ENCODE results near the gene SYNGR1. TPM values are rescaled to one million over a fixed set of nuclear protein-coding genes. Genes with fewer than 3 reads are reported as not detected.
"Not testable (repeated sequence)": the region's sequence is repeated elsewhere in the genome, so short reads cannot be mapped to it uniquely, and the experiment has no call there.

Gene SYNGR1
- total RNA-seq, 1 donor from 2014 or later: 2.2 TPM

DNA sequence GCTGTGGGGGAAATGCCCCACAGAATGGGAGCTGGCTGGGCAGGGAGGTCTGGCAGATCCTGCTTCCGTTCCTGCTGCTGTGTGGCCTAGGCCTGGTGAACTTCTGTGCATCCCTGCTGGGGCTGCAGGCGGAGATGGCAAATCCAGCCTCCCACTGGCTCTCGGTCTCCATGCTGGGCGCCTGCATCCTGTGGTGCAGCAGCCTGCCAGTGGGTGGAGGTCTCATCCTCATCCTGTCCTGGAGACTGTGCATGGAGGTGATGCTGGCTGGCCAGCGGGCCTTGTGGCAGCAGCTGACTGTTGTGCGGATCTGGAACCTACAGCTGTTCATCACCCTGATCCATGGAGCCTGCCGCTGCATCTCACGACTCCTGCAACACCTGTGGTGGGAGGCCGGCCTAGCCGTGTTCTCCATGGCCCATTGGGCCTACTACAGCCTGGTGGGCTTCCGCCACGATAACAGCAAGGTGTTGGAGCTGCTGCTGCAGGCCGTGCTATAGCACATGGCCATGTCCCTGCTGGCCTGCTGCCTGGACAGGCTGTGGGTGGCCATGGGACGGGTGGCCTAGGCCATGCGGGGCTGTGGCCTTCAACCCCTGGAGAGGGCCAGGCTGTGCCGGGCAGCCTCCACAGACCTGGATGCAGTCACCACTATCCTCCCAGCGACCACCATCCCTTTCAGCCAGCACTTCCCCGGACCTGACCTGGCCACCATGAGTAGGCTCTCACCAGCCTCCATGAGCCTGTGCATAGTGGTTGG is 21.6 kb upstream of the SYNGR1 start:
- H3K27me3 ChIP-seq: no peaks in the 10 kb centered on the region
- no peaks in the 10 kb centered on the region for H3K36me3 ChIP-seq
- no peaks in the 10 kb centered on the region for H3K4me1 ChIP-seq
- no peak overlapping the region for H3K4me3 ChIP-seq
- no peak overlapping the region for H3K27ac ChIP-seq
- no peaks in the 10 kb centered on the region for H3K9me3 ChIP-seq
- TF ChIP-seq, protein P1, sequence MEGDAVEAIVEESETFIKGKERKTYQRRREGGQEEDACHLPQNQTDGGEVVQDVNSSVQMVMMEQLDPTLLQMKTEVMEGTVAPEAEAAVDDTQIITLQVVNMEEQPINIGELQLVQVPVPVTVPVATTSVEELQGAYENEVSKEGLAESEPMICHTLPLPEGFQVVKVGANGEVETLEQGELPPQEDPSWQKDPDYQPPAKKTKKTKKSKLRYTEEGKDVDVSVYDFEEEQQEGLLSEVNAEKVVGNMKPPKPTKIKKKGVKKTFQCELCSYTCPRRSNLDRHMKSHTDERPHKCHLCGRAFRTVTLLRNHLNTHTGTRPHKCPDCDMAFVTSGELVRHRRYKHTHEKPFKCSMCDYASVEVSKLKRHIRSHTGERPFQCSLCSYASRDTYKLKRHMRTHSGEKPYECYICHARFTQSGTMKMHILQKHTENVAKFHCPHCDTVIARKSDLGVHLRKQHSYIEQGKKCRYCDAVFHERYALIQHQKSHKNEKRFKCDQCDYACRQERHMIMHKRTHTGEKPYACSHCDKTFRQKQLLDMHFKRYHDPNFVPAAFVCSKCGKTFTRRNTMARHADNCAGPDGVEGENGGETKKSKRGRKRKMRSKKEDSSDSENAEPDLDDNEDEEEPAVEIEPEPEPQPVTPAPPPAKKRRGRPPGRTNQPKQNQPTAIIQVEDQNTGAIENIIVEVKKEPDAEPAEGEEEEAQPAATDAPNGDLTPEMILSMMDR (IDR thresholded peaks at IDR 0.05): no peak
- intact Hi-C loops (cut with DNase I): no loop called here
- DNase-seq (ENCODE audit: low spot score in 2 of 2): no peak

- intact Hi-C loops (cut with DNase I); DNase-seq (ENCODE audit: low spot score in 2 of 2); H3K4me1 ChIP-seq; H3K36me3 ChIP-seq; H3K4me3 ChIP-seq; H3K27me3 ChIP-seq; H3K27ac ChIP-seq; H3K9me3 ChIP-seq: not testable (repeated sequence)
Measured at GRCh38 chr22:39330553-39330952, 19.2 kb upstream of the SYNGR1 start.

DNA sequence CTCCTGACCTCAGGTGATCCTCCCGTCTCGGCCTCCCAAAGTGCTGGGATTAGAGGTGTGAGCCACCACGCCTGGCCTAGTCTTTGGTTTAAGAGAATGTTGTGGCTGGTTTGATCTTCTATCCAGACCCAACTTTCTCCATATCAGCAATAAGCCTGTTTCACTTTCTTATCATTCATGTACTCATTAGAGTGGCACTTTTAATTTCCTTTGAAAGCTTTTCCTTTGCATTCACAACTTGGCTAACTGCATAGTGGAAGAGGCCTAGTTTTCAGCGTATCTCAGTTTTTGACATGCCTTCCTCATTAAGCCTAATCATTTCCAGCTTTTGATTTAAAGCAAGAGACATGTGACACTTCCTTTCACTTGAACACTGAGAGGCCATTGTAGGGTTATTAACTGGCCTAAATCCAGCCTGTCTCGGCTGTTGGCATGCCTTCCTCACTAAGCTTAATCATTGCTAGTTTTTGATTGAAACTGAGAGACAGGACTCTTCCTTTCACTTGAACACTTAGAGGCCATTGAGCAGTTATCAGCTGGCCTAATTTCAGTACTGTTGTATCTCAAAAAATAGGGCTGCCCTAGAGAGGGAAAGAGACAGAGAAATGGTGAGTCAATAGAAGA is 17.2 kb upstream of the SYNGR1 start:
- Histone ChIP-seq H3K4me1 (no peaks in the 10 kb centered on the region), H3K36me3 (no peaks in the 10 kb centered on the region), H3K27ac (no peak overlapping the region), H3K27me3 (no peaks in the 10 kb centered on the region), H3K4me3 (no peak overlapping the region), H3K9me3 (no peaks in the 10 kb centered on the region)
- intact Hi-C loops (cut with DNase I): no loop called here
- DNase-seq (ENCODE audit: low spot score in 2 of 2): no peak
- TF ChIP-seq, protein P1 (IDR thresholded peaks at IDR 0.05): no peak

GRCh38 chr22:39336411-39336810 is 13.4 kb upstream of the SYNGR1 start:
- no peaks in the 10 kb centered on the region for H3K9me3 ChIP-seq
- no peak overlapping the region for H3K27ac ChIP-seq
- no peak overlapping the region for H3K4me3 ChIP-seq
- no peak for DNase-seq (ENCODE audit: low spot score in 2 of 2)
- intact Hi-C loops (cut with DNase I): no loop called here
- H3K27me3 ChIP-seq: no peaks in the 10 kb centered on the region
- H3K4me1 ChIP-seq: no peaks in the 10 kb centered on the region
- TF ChIP-seq, protein P1 (IDR thresholded peaks at IDR 0.05): no peak
- no peaks in the 10 kb centered on the region for H3K36me3 ChIP-seq

DNA sequence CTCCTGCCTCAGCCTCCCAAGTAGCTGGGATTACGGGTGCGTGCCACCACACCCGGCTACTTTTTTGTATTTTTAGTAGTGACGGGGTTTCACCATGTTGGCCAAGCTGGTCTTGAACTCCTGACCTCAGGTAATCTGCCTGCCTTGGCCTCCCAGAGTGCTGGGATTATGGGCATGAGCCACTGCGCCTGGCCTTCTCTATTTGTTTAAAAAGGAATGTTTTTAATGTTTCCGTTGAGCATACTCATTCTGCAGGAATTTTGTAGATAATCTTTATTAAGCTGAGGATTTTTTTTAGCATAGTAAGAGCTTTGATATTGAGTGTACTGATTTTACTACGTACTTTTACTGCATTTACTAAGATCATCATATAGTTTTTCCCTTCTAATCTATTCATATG is 10.0 kb upstream of the SYNGR1 start:
- H3K27ac ChIP-seq; intact Hi-C loops (cut with DNase I); H3K4me1 ChIP-seq; DNase-seq (ENCODE audit: low spot score in 2 of 2); H3K9me3 ChIP-seq; H3K4me3 ChIP-seq; H3K36me3 ChIP-seq; H3K27me3 ChIP-seq: not testable (repeated sequence)

GRCh38 chr22:39341179-39341578 is 8.6 kb upstream of the SYNGR1 start:
- Histone ChIP-seq H3K36me3 (no peaks in the 10 kb centered on the region), H3K4me1 (no peaks in the 10 kb centered on the region), H3K27me3 (no peaks in the 10 kb centered on the region), H3K9me3 (no peaks in the 10 kb centered on the region), H3K4me3 (no peak overlapping the region), H3K27ac (no peak overlapping the region)
- DNase-seq (ENCODE audit: low spot score in 2 of 2): no peak
- intact Hi-C loops (cut with DNase I): no loop called here
- TF ChIP-seq, protein P1 (IDR thresholded peaks at IDR 0.05): no peak

Data from ascending aorta (tissue), 2 donors.